ENCODE data around the gene GRN. TPM values are rescaled to one million over a fixed set of nuclear protein-coding genes. Genes with fewer than 3 reads are reported as not detected.

Gene GRN
- total RNA-seq, 1 experiment from 2014 or later: 206 TPM

DNA sequence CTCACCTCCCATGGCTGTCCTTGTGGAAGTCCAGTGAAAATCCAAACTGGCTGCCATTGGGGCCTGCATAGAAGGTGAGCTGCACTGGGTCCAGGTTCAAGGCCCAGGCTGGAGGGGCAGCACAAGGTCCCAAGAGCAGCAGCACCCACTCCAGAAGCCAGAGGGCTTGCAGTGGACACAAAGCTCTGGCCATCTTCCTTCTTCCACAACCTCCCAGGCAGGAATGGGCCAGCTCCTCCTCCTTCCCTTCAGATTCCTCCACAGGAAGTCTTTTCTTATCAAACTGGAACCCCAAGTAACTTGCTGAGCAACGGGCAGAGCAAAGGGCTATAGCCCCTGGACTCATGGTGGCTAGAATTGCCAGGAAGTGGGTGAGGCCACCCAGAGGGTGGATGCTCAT, 44.2 kb downstream of the GRN start, which contains the start of gene ITGA2B:
Gene ITGA2B (minus strand): TSS at position 369 of the 400 bp plus-strand sequence. CDS start 176 bp downstream, at position 193.
- intact Hi-C loops (cut with micrococcal nuclease): no loop called here
- H3K9me2 ChIP-seq (ENCODE audit: insufficient read depth): no peaks in the 10 kb centered on the region
- ATAC-seq: no peak

GRCh38 chr17:44389723-44390202, 44.7 kb downstream of the GRN start:
- Histone ChIP-seq H3K27ac (ENCODE audit: low read depth, low read length) (no peak overlapping the region), H3K9me2 (ENCODE audit: insufficient read depth) (no peaks in the 10 kb centered on the region), H3K4me3 (replicated peaks in 1 of 2; ENCODE audit: low read depth in 1 of 2, low read length in 2 of 2) (no peak overlapping the region), H3K27me3 (ENCODE audit: insufficient read depth, low read length) (no peaks in the 10 kb centered on the region), H3K79me2 (ENCODE audit: insufficient read depth, low read length) (no peaks in the 10 kb centered on the region), H3K9ac (ENCODE audit: low read length) (no peak overlapping the region), H3K9me3 (ENCODE audit: control insufficient read depth in 1 of 2, insufficient read depth in 1 of 2, low read depth in 1 of 2, low read length in 2 of 2) (no peaks in the 10 kb centered on the region), H3K4me2 (ENCODE audit: low read length) (no peak overlapping the region), H2AFZ (ENCODE audit: low read depth, low read length, poor library complexity, severe bottlenecking) (no peak overlapping the region), H4K20me1 (ENCODE audit: insufficient read depth) (no peaks in the 10 kb centered on the region), H3K36me3 (ENCODE audit: control insufficient read depth in 1 of 2, insufficient read depth in 2 of 2, low read length in 2 of 2) (no peaks in the 10 kb centered on the region), H3K4me1 (ENCODE audit: control insufficient read depth in 1 of 2, insufficient read depth in 2 of 2, low read length in 2 of 2) (peaks cover 4 to 15% of the 10 kb centered on the region in 2 experiments; a peak in 3 of 4 replicates)
- BruUV-seq (replicated peaks): no TSS peak
- intact Hi-C loops (cut with micrococcal nuclease): no loop called here
- TF ChIP-seq YY1 (IDR thresholded peaks at IDR 0.05; ENCODE audit: extremely low read depth, insufficient replicate concordance, low read depth, low read length): no peak
- no peak for TF ChIP-seq FOSL1 (IDR thresholded peaks at IDR 0.05; ENCODE audit: low read depth)
- TF ChIP-seq JUND (IDR thresholded peaks at IDR 0.05): no peak
- TF ChIP-seq POLR2AphosphoS5 (IDR thresholded peaks at IDR 0.05; ENCODE audit: low read depth, low read length): no peak
- TF ChIP-seq ELF1 (IDR thresholded peaks at IDR 0.05; ENCODE audit: borderline replicate concordance, low read depth): no peak
- no peak for TF ChIP-seq EGR1 (IDR thresholded peaks at IDR 0.05; ENCODE audit: low read depth)
- TF ChIP-seq, protein P1, sequence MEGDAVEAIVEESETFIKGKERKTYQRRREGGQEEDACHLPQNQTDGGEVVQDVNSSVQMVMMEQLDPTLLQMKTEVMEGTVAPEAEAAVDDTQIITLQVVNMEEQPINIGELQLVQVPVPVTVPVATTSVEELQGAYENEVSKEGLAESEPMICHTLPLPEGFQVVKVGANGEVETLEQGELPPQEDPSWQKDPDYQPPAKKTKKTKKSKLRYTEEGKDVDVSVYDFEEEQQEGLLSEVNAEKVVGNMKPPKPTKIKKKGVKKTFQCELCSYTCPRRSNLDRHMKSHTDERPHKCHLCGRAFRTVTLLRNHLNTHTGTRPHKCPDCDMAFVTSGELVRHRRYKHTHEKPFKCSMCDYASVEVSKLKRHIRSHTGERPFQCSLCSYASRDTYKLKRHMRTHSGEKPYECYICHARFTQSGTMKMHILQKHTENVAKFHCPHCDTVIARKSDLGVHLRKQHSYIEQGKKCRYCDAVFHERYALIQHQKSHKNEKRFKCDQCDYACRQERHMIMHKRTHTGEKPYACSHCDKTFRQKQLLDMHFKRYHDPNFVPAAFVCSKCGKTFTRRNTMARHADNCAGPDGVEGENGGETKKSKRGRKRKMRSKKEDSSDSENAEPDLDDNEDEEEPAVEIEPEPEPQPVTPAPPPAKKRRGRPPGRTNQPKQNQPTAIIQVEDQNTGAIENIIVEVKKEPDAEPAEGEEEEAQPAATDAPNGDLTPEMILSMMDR (IDR thresholded peaks at IDR 0.05 in 2 of 3, conservative IDR thresholded peaks at IDR 0.05 in 1 of 3; ENCODE audit: borderline replicate concordance in 1 of 3, insufficient read depth in 1 of 3, low read depth in 2 of 3, low read length in 2 of 3): no peak
- TF ChIP-seq ZBTB33 (IDR thresholded peaks at IDR 0.05; ENCODE audit: extremely low read depth, insufficient replicate concordance, low read length): no peak
- no peak for TF ChIP-seq MAX (IDR thresholded peaks at IDR 0.05)
- TF ChIP-seq CEBPB (IDR thresholded peaks at IDR 0.05; ENCODE audit: low read depth): no peak
- ATAC-seq: no peak
- DNase-seq (ENCODE audit: low read depth, low spot score): no peak
- CTCF ChIA-PET: no interaction called here
- RAD21 ChIA-PET (ENCODE audit: low non-redundant PET in 1 of 2, low total read pairs in 2 of 2, uncharacterized antibody in 2 of 2, unreplicated experiment in 2 of 2): no interaction called here
- POLR2A ChIA-PET: no interaction called here

More for the DNA sequence above, 44.2 kb downstream of the GRN start, which contains the start of gene ITGA2B:
- Histone ChIP-seq H3K79me2 (ENCODE audit: insufficient read depth, low read length) (no peaks in the 10 kb centered on the region), H3K9ac (ENCODE audit: low read length) (no peak within 1 kb of the TSS), H3K4me2 (ENCODE audit: low read length) (no peak within 1 kb of the TSS), H3K9me3 (ENCODE audit: control insufficient read depth in 1 of 2, insufficient read depth in 1 of 2, low read depth in 1 of 2, low read length in 2 of 2) (no peaks in the 10 kb centered on the region), H2AFZ (ENCODE audit: low read depth, low read length, poor library complexity, severe bottlenecking) (no peak within 1 kb of the TSS), H3K27ac (ENCODE audit: low read depth, low read length) (no peak within 1 kb of the TSS), H3K27me3 (ENCODE audit: insufficient read depth, low read length) (no peaks in the 10 kb centered on the region), H3K4me1 (ENCODE audit: control insufficient read depth in 1 of 2, insufficient read depth in 2 of 2, low read length in 2 of 2) (peaks cover 4 to 18% of the 10 kb centered on the region in 2 experiments; a peak in 3 of 4 replicates), H3K36me3 (ENCODE audit: control insufficient read depth in 1 of 2, insufficient read depth in 2 of 2, low read length in 2 of 2) (no peaks in the 10 kb centered on the region), H4K20me1 (ENCODE audit: insufficient read depth) (no peaks in the 10 kb centered on the region), H3K4me3 (replicated peaks in 1 of 2; ENCODE audit: low read depth in 1 of 2, low read length in 2 of 2) (no peak within 1 kb of the TSS)
- no peak for DNase-seq (ENCODE audit: low read depth, low spot score)
- no TSS peak for BruUV-seq (replicated peaks)
- ChIA-PET CTCF (no interaction called here), POLR2A (no interaction called here), RAD21 (ENCODE audit: low non-redundant PET in 1 of 2, low total read pairs in 2 of 2, uncharacterized antibody in 2 of 2, unreplicated experiment in 2 of 2) (no interaction called here)
- no peak for TF ChIP-seq SP1 (IDR thresholded peaks at IDR 0.05; ENCODE audit: low read depth)
- TF ChIP-seq ELF1 (IDR thresholded peaks at IDR 0.05; ENCODE audit: borderline replicate concordance, low read depth): no peak
- no peak for TF ChIP-seq EGR1 (IDR thresholded peaks at IDR 0.05; ENCODE audit: low read depth)

Measured in HCT116 (cell line).